NCI-H82 treated with DMSO at 0.1 percent for 48 hours (cell line): ENCODE results near the gene PYDC2.
"Not testable (repeated sequence)": the region's sequence is repeated elsewhere in the genome, so short reads cannot be mapped to it uniquely, and the experiment has no call there.

Source experiments
- DNase-seq: peaks from one replicate; lab custom pipeline; 2025; ENCODE audit not compliant: unreplicated experiment; lab: John Stamatoyannopoulos, UW

PYDC2 gene

DNA sequence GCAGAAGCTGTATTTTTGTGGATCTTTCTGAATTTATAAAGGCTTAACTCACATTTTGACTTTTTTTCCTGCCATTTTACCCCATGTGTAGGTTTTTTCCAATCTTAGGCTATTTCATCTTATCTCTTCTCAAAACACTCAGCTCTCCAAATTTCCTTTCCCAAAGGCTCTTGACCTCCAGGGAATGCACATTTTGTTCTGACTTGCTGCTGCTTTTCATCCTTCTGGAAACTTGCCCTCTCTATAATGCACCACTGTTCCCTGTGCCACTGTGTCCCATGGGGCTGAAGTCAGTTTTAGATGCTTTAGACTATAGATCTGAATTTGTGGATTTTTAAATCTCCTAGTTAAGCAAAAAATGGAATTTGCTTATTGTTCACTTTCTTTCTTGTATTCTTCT, 9.1 kb downstream of the PYDC2 start:
- DNase-seq = no peak

- no peak for DNase-seq
Measured at GRCh38 chr3:191470545-191470944, 9.6 kb downstream of the PYDC2 start.

DNA sequence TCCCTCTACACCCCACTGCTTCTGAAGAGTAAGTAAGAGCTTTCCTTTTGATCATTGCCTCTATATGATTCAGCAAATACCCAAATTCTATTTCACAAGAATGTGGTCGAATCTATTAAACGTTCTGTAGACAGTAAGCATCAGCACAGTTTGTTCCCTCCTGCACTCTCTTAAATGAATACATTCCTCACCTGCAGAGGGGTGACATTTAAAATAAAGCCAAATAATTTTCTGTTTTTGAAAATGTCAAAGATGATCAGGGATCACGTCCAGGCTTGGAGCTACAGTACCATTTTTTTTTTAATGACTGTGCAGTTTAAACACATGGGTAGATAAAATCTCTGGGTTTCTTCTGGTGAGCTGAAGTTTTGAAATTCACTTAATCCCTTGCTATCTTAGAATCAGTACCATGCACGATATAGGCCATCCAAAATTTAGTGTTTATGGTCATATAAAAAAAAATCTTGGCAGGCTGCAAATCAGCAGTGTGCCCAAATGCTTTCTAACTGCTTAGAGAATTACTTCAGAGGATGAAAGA, 12.8 kb downstream of the PYDC2 start:
- no peak for DNase-seq

DNA sequence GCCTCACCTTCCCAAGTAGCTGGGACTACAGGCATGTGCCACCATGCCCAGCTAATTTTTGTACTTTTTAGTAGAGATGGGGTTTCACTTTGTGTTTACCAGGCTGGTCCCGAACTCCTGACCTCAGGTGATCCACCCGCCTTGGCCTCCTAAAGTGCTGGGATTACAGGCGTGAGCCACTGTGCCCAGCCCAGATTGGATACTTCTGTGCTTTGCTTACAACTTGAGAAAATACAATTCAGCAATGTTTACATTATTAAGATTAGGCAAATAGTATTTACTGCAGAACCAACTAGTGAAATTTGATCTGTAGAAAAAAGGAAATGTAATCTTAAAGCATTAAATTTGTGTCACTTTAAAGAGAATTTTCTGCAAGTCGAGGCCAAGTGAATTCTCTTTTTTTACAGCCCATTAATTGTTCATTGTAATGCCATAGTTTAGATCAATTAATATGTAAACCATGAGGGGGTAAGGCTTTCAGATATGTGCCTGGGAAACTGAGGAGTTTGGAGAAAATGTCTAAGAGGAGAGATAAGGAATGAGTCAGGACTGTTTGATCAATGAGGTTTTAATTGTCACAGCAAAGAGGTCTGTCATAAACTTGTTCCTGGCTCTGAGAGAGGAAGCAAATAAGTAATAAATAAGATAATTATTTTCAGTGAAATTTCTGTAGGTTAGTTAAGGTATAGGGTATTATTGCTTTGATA, 15.3 kb downstream of the PYDC2 start:
- no peak for DNase-seq

DNA sequence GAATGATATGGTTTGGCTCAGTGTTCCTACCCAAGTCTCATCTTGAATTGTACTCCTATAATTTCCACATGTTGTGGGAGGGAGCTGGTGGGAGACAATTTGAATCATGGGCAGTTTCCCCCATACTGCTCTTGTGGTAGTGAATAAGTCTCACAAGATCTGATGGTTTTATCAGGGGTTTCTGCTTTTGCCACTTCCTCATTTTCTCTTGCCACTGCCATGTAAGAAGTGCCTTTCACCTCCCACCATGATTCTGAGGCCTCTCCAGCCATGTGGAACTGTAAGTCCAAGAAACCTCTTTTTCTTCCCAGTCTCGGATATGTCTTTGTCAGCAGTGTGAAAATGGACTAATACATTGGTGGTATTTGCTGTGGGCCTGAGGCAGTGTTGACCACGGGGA, 23.0 kb downstream of the PYDC2 start:
- DNase-seq = not testable (repeated sequence)

DNA sequence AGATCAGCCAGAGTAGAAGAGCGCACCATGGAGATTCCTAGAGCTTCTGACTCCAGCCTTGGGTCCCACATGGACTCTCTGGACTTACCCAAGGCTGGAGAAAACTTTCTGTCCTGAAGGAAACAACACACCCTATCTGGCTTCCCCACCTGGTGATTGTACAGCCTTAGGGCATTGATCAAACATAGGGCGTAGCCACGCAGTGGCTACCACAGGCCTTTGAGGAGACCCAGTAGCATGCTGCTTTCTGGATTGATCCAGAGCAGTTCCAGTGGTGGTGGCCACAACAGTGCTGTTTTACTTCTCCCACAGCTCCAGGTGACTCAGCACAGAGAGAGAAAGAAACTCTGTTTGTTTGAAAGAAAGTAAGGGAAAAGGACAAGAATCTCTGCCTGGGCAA, 23.5 kb downstream of the PYDC2 start:
- DNase-seq = no peak

DNA sequence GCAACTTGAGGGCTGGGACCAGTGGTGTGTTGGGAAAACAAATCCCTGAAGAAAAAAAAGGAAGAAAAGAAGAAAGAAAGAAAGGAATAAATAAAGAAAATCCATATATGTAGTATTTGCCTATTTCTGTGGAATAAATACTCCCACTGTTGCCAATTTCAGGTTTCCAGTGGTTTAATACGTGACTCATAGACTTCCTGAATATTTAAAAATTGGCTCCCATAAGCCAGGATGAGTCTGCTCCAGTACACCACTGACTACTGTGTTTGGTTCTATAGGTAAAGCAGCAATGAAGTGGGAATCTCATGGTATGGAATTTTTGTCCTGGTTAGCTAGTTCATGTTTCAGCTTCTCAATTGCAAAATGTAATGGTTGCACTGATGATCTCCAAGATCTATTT, 31.6 kb downstream of the PYDC2 start:
- no peak for DNase-seq

DNA sequence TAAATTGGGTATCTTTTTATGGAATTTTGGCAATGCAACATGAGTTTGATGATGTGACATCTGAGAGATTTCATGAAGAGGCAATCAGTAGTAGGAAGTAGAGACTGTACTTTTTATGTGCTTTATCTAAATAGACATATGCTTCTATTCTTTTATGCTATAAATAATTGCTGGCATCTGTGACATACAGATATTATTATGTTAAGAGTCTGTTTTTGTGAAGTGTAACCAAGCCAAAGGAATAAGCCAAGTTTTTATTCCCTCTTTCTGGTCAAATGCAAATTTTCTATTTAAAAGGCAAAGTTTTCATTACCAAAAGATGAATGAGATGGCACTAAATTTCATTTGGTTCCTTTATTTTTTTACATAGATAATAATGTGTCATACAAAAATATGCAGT, 32.4 kb downstream of the PYDC2 start:
- DNase-seq = no peak

DNA sequence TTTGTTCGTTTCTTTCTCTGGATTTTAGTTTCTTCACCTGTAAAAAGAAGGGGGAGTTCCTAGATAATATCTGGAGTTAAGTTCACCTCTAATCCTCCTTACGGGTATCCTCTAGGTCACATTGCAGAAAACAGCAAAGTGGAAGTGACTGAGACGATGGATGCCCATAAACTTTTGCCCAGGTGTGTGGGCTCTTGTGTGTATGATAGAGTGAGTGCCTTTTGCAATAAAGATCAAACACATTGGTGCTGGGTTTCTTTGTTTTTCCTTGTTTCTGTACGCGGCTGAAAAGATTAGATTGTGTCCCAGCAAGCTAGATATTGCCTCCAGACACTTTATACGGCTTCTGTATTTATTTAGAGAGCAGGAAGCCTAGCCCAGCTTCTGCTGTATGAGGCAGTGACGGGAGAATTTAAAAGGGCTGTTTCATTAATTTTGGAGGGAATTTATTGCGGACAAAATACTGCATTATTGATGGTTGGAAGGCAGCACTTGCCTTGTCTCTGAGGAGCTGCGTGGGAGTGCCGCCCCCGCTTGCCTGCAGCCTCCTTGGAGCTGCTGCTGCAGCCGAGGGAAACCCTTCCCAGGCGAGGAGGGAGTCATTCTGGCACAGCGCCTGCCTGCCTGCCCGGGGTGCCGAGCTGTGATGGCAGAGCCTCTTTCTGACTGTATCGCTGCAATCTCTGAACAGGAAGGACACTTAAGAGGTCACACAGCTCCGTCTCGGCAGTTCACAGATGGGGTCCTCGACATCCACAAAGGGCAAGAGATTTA, 38.5 kb downstream of the PYDC2 start:
- no peak for DNase-seq

DNA sequence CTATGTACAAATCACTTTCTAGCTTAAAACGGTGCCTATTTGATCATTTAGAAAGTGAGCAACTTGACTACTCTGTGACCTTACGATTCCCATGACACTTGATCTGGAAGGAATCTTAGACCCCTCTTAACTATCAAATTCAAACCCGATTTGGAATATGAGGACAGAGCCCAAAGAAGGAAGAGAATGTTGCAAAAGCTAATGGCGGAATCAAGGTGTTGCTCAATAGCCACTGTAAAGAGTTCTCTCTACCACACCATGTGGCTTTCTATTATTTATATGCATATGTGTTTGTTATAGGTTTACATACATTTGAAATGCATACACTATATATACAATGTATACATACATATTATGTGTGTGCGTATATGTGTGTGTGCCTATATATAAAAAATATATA, 39.9 kb downstream of the PYDC2 start:
- DNase-seq = no peak

DNA sequence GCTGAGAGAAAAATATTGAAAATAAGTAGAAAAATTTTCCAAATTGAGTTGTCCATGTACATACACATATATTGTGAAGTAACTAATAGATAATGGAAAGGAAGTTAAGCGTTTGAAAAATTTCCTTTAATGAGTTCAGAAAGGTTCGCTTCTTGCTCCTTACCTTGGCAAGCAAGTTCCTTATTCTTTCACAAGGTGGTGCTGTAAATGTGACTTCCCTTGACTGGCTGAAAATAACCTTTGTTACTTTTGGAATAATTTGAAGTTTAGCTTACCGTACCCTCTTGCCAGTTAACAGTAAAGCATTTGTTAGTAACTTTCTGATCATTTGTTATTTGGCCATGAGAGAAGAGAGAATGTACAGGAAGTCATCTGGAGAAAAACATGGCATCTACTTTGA, 41.6 kb downstream of the PYDC2 start:
- DNase-seq = no peak

DNA sequence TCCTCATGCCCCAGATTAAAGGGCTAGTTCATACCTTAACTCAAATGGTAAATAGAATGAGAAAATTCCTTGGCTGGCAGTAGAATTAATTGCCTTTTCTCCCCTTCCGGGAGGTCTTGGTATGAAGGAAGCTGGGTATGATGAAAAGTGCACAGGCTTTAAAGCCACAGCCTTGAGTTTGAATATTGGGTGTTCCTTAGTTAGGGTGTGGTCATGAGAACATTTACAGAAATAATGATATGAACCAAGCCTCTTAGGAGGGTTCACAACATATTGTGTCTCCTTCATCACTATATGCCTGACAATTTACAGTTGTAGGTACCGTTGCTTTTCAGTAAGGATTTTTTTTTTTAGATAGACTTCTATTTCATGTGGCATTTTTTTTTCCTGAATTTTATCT, 48.1 kb downstream of the PYDC2 start:
- no peak for DNase-seq
